Upper lobe of left lung (tissue), 4 donors: Measurements from ENCODE around the gene HNRNPAB.

Experiments
- CTCF ChIP-seq, 6 experiments: fragments of 450-650 bp in 4 of 6; fragments of 200-600 bp in 2 of 6; sonication (generic) in 2 of 6; IDR thresholded peaks; one replicate each; pipeline ENCODE4 v1.5.1; 2016 to 2019; ENCODE audit warnings: antibody characterized with exemption in 6 of 6
- EP300 ChIP-seq, 4 donors: sonication (generic); formaldehyde crosslinking; IDR thresholded peaks; one replicate each; pipeline ENCODE4 v1.5.1; 2017; ENCODE audit warnings: antibody characterized with exemption in 4 of 4, control low read depth in 2 of 4
- POLR2A ChIP-seq, 4 donors: fragments of 450-650 bp; IDR thresholded peaks; one replicate each; pipeline ENCODE4 v1.5.1; 2016 to 2017; ENCODE audit warnings: antibody characterized with exemption in 4 of 4, mild to moderate bottlenecking in 2 of 4
- POLR2AphosphoS5 ChIP-seq, 2 donors: sonication (generic); formaldehyde crosslinking; IDR thresholded peaks; one replicate each; pipeline ENCODE4 v1.5.1; 2017; ENCODE audit warnings: antibody characterized with exemption in 2 of 2

- TF ChIP-seq CTCF (IDR thresholded peaks at IDR 0.05) (no peak), POLR2A (IDR thresholded peaks at IDR 0.05) (no peak), POLR2AphosphoS5 (IDR thresholded peaks at IDR 0.05) (no peak), EP300 (IDR thresholded peaks at IDR 0.05) (no peak)
These were observed 29.9 kb downstream of the HNRNPAB start for GRCh38 chr5:178234121-178234749.
